GM11168 (cell line): Measurements from ENCODE around the gene COL4A3.
"Not testable (repeated sequence)": the region's sequence is repeated elsewhere in the genome, so short reads cannot be mapped to it uniquely, and the experiment has no call there.

Experiments used
- in situ Hi-C: fragments of 300-500 bp; cut with MboI; formaldehyde crosslinking; loops from one replicate; pipeline ENCODE4 v1.12.0; 2022; ENCODE audit warnings: low sequenced_read_pairs; ENCODE audit not compliant: unreplicated experiment

The COL4A3 gene

GRCh38 chr2:227201771-227202170, 37.3 kb downstream of the COL4A3 start:
- in situ Hi-C loops, result no loop called here

GRCh38 chr2:227204452-227204851, 40.0 kb downstream of the COL4A3 start:
- in situ Hi-C loops, result no loop called here

GRCh38 chr2:227205701-227206100, 41.3 kb downstream of the COL4A3 start:
- in situ Hi-C loops, result no loop called here

- in situ Hi-C loops, result no loop called here
Measured at GRCh38 chr2:227206406-227206805, 42.0 kb downstream of the COL4A3 start.

GRCh38 chr2:227207573-227207972, 43.1 kb downstream of the COL4A3 start:
- in situ Hi-C loops, result no loop called here

GRCh38 chr2:227214622-227215041, 50.2 kb downstream of the COL4A3 start:
- in situ Hi-C loops, result no loop called here

- in situ Hi-C loops, result no loop called here
Measured at GRCh38 chr2:227219312-227220105, 55.1 kb downstream of the COL4A3 start.

- in situ Hi-C loops, result no loop called here
Measured at GRCh38 chr2:227221120-227221519, 56.7 kb downstream of the COL4A3 start.

GRCh38 chr2:227222292-227222691, 57.9 kb downstream of the COL4A3 start:
- in situ Hi-C loops, result no loop called here

- in situ Hi-C loops, result not testable (repeated sequence)
Measured at GRCh38 chr2:227225641-227226040, 61.2 kb downstream of the COL4A3 start.

- in situ Hi-C loops, result no loop called here
Measured at GRCh38 chr2:227228061-227228667, 63.7 kb downstream of the COL4A3 start.

- in situ Hi-C loops, result loop anchor here (5.0 kb wide), 1 partner anchor 93 kb away; no protein-coding TSS in a partner anchor
Measured at GRCh38 chr2:227230151-227230550, 65.7 kb downstream of the COL4A3 start.

- in situ Hi-C loops, result loop anchor here (5.0 kb wide), 1 partner anchor 97 kb away; no protein-coding TSS in a partner anchor
Measured at GRCh38 chr2:227234429-227234828, 70.0 kb downstream of the COL4A3 start.

GRCh38 chr2:227237786-227238185, 73.4 kb downstream of the COL4A3 start:
- in situ Hi-C loops, result no loop called here

- in situ Hi-C loops, result no loop called here
Measured at GRCh38 chr2:227238238-227239237, 74.1 kb downstream of the COL4A3 start.

GRCh38 chr2:227241005-227241404, 76.6 kb downstream of the COL4A3 start:
- in situ Hi-C loops, result no loop called here

GRCh38 chr2:227248876-227249275, 84.5 kb downstream of the COL4A3 start:
- in situ Hi-C loops, result no loop called here

- in situ Hi-C loops, result no loop called here
Measured at GRCh38 chr2:227252831-227253230, 88.4 kb downstream of the COL4A3 start.

GRCh38 chr2:227256605-227257004, 92.2 kb downstream of the COL4A3 start:
- in situ Hi-C loops, result no loop called here

GRCh38 chr2:227257820-227258219, 93.4 kb downstream of the COL4A3 start:
- in situ Hi-C loops, result no loop called here
